TTC549 (cell line): Measurements from ENCODE around the gene CSTF2T.
"Not testable (repeated sequence)": the region's sequence is repeated elsewhere in the genome, so short reads cannot be mapped to it uniquely, and the experiment has no call there.

ENCODE experiments used
- FAIRE-seq: peaks from 2 replicates; lab custom pipeline; 2012; peaks lifted over from hg19 to GRCh38; lab: Jason Lieb, UNC

CSTF2T gene

GRCh38 chr10:51696251-51696650, 3.1 kb downstream of the CSTF2T start:
- FAIRE-seq, result no peak

GRCh38 chr10:51694086-51694768, 5.2 kb downstream of the CSTF2T start:
- no peak for FAIRE-seq

GRCh38 chr10:51691135-51691534, 8.3 kb downstream of the CSTF2T start:
- no peak for FAIRE-seq

- no peak for FAIRE-seq
Observed at GRCh38 chr10:51689536-51689935, 9.9 kb downstream of the CSTF2T start.

- FAIRE-seq, result not testable (repeated sequence)
Observed at GRCh38 chr10:51688826-51689225, 10.6 kb downstream of the CSTF2T start.

- no peak for FAIRE-seq
Observed at GRCh38 chr10:51687296-51687695, 12.1 kb downstream of the CSTF2T start.

- FAIRE-seq, result no peak
Observed at GRCh38 chr10:51685768-51686167, 13.6 kb downstream of the CSTF2T start.

GRCh38 chr10:51683031-51683691, 16.2 kb downstream of the CSTF2T start:
- no peak for FAIRE-seq

- FAIRE-seq, result no peak
Observed at GRCh38 chr10:51679841-51680240, 19.6 kb downstream of the CSTF2T start.

GRCh38 chr10:51675088-51675487, 24.3 kb downstream of the CSTF2T start:
- FAIRE-seq, result no peak

- FAIRE-seq, result no peak
Observed at GRCh38 chr10:51672039-51672535, 27.3 kb downstream of the CSTF2T start.

- no peak for FAIRE-seq
Observed at GRCh38 chr10:51669041-51669440, 30.4 kb downstream of the CSTF2T start.

GRCh38 chr10:51668336-51668689, 31.1 kb downstream of the CSTF2T start:
- no peak for FAIRE-seq

- no peak for FAIRE-seq
Observed at GRCh38 chr10:51667678-51668335, 31.6 kb downstream of the CSTF2T start.

- FAIRE-seq, result no peak
Observed at GRCh38 chr10:51666456-51666855, 32.9 kb downstream of the CSTF2T start.

GRCh38 chr10:51663086-51663485, 36.3 kb downstream of the CSTF2T start:
- no peak for FAIRE-seq

GRCh38 chr10:51659344-51659743, 40.1 kb downstream of the CSTF2T start:
- no peak for FAIRE-seq

GRCh38 chr10:51658000-51658399, 41.4 kb downstream of the CSTF2T start:
- FAIRE-seq, result no peak

GRCh38 chr10:51656503-51656902, 42.9 kb downstream of the CSTF2T start:
- FAIRE-seq, result no peak

- no peak for FAIRE-seq
Observed at GRCh38 chr10:51654918-51655317, 44.5 kb downstream of the CSTF2T start.

- FAIRE-seq, result no peak
Observed at GRCh38 chr10:51653025-51653424, 46.4 kb downstream of the CSTF2T start.

GRCh38 chr10:51651063-51651462, 48.3 kb downstream of the CSTF2T start:
- FAIRE-seq, result no peak

GRCh38 chr10:51649064-51649463, 50.3 kb downstream of the CSTF2T start:
- no peak for FAIRE-seq
